ENCODE data around the gene TIGIT. TPM values are rescaled to one million over a fixed set of nuclear protein-coding genes. Genes with fewer than 3 reads are reported as not detected.

The TIGIT gene
- total RNA-seq, 3 donors from 2014 or later (not counting 1 experiment from before 2014, with no cell fraction given), result 24.9 to 52.3 (median 43.9) TPM

GRCh38 chr3:114318295-114318694 lies 24.5 kb downstream of the TIGIT start:
- intact Hi-C loops (cut with micrococcal nuclease), result no loop called here
- ATAC-seq (no peak), DNase-seq (no peak)
- no peaks in the 10 kb centered on the region for H3K36me3 Mint-ChIP-seq
- no peaks in the 10 kb centered on the region for H3K27me3 Mint-ChIP-seq (ENCODE audit: low read depth in 2 of 2)
- Histone ChIP-seq H3K4me1 (ENCODE audit: control insufficient read depth, insufficient read depth, low read length) (peaks cover 10% of the 10 kb centered on the region), H3K9me3 (ENCODE audit: control insufficient read depth, insufficient read depth, low read length) (no peaks in the 10 kb centered on the region), H3K36me3 (ENCODE audit: control insufficient read depth, insufficient read depth, low read length) (peaks cover 4% of the 10 kb centered on the region), H3K27me3 (ENCODE audit: control insufficient read depth, insufficient read depth, low read length) (no peaks in the 10 kb centered on the region), H3K27ac (ENCODE audit: low read length) (no peak overlapping the region), H3K4me3 (ENCODE audit: low read length) (no peak overlapping the region)
- no peak overlapping the region for H3K4me3 Mint-ChIP-seq
- H3K9me3 Mint-ChIP-seq, result no peaks in the 10 kb centered on the region
- H3K4me1 Mint-ChIP-seq, result peaks cover 56 to 58% of the 10 kb centered on the region in 2 donors
- 88% methylated on average over 4 of the region's 5 CpGs for WGBS (ENCODE audit: insufficient coverage)
- no peak for TF ChIP-seq CTCF (IDR thresholded peaks at IDR 0.05)
- H3K27ac Mint-ChIP-seq, result peak overlapping the region in 1 of 2 donors; percentile 55

GRCh38 chr3:114319453-114319852 lies 25.6 kb downstream of the TIGIT start:
- Histone ChIP-seq H3K27ac (ENCODE audit: low read length) (no peak overlapping the region), H3K4me3 (ENCODE audit: low read length) (no peak overlapping the region), H3K9me3 (ENCODE audit: control insufficient read depth, insufficient read depth, low read length) (no peaks in the 10 kb centered on the region), H3K36me3 (ENCODE audit: control insufficient read depth, insufficient read depth, low read length) (peaks cover 2% of the 10 kb centered on the region), H3K27me3 (ENCODE audit: control insufficient read depth, insufficient read depth, low read length) (no peaks in the 10 kb centered on the region), H3K4me1 (ENCODE audit: control insufficient read depth, insufficient read depth, low read length) (peaks cover 13% of the 10 kb centered on the region)
- Mint-ChIP-seq H3K4me1 (peaks cover 56 to 58% of the 10 kb centered on the region in 2 donors), H3K9me3 (no peaks in the 10 kb centered on the region), H3K27me3 (ENCODE audit: low read depth in 2 of 2) (no peaks in the 10 kb centered on the region), H3K27ac (no peak overlapping the region), H3K36me3 (no peaks in the 10 kb centered on the region), H3K4me3 (no peak overlapping the region)
- 100% methylated on average over 3 of the region's 4 CpGs for WGBS (ENCODE audit: insufficient coverage)
- no peak for TF ChIP-seq CTCF (IDR thresholded peaks at IDR 0.05)
- ATAC-seq (no peak), DNase-seq (no peak)
- intact Hi-C loops (cut with micrococcal nuclease), result no loop called here

- H3K36me3 ChIP-seq (ENCODE audit: control insufficient read depth, insufficient read depth, low read length), result peaks cover 2% of the 10 kb centered on the region
- Mint-ChIP-seq H3K4me3 (no peak overlapping the region), H3K9me3 (no peaks in the 10 kb centered on the region), H3K36me3 (no peaks in the 10 kb centered on the region), H3K27ac (no peak overlapping the region), H3K4me1 (peaks cover 55 to 59% of the 10 kb centered on the region in 2 donors), H3K27me3 (ENCODE audit: low read depth in 2 of 2) (no peaks in the 10 kb centered on the region)
- no peak overlapping the region for H3K4me3 ChIP-seq (ENCODE audit: low read length)
- H3K4me1 ChIP-seq (ENCODE audit: control insufficient read depth, insufficient read depth, low read length), result peaks cover 13% of the 10 kb centered on the region
- intact Hi-C loops (cut with micrococcal nuclease), result no loop called here
- DNase-seq, result no peak
- no peak for ATAC-seq
- no peak for TF ChIP-seq CTCF (IDR thresholded peaks at IDR 0.05)
- H3K27ac ChIP-seq (ENCODE audit: low read length), result no peak overlapping the region
- 67% methylated on average over 1 of the region's 1 CpG for WGBS (ENCODE audit: insufficient coverage)
- H3K9me3 ChIP-seq (ENCODE audit: control insufficient read depth, insufficient read depth, low read length), result no peaks in the 10 kb centered on the region
- no peaks in the 10 kb centered on the region for H3K27me3 ChIP-seq (ENCODE audit: control insufficient read depth, insufficient read depth, low read length)
Observed at GRCh38 chr3:114320246-114320645, 26.4 kb downstream of the TIGIT start.
